ENCODE results near the gene LNP1. TPM values are rescaled to one million over a fixed set of nuclear protein-coding genes. Genes with fewer than 3 reads are reported as not detected.
"Not testable (repeated sequence)": the region's sequence is repeated elsewhere in the genome, so short reads cannot be mapped to it uniquely, and the experiment has no call there.

The LNP1 gene
- total RNA-seq, 1 experiment from 2014 or later, result 3.1 TPM

DNA sequence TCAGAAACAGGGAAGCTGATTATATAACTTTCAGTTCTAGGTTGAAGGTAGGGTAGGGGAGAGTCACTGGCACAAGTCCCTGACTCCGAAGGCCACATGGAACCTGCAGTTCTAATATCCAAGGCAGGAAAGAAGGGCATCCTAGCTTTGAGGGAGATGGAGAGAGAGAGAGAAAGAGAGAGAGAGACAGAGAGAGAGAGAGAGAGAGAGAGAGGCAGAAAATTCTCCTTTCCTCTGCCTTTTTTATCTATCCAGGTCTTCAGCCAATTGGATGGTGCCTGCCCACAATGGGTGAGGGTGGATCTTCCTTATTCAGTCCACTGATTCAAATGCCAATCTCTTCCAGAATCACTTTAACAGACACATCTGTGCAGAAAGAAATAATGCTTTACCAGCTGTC lies 55.4 kb downstream of the LNP1 start:
- in situ Hi-C loops (cut with HindIII; ENCODE audit: low pct_unique_long_range_greater_than_20kb, low sequenced_read_pairs), result no loop called here
- no peak for DNase-seq (ENCODE audit: low read depth, low spot score)

DNA sequence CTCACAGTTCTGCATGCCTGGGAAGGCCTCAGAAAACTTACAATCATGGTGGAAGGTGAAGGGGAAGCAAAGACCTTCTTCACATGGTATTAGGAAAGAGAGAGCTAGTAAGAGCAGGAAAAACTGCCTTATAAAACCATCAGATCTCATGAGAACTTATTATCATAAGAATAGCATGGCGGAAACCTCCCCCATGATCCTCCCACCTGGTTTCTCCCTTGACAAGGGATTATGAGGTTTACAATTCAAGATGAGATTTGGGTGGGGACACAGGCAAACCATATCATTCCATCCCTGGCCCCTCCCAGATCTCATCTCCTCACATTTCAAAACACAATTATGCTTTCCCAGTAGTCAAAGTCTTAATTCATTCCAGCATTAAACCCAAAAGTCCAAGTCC lies 56.5 kb downstream of the LNP1 start:
- in situ Hi-C loops (cut with HindIII; ENCODE audit: low pct_unique_long_range_greater_than_20kb, low sequenced_read_pairs), result no loop called here
- no peak for DNase-seq (ENCODE audit: low read depth, low spot score)

DNA sequence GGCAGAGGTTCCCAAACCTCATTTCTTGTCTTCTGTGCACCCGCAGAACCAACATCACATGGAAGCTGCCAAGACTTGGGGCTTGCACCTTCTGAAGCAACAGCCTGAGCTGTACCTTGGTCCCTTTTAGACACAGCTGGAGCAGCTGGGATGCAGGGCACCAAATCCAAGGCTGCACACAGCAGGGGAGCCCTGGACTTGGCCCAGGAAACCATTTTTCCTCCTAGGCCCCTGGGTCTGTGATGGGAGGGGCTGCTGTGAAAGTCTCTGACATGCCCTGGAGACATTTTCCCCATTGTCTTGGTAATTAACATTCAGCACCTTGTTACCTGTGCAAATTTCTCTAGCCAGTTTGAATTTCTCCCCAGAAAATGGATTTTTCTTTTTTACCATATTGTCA lies 57.5 kb downstream of the LNP1 start:
- in situ Hi-C loops (cut with HindIII; ENCODE audit: low pct_unique_long_range_greater_than_20kb, low sequenced_read_pairs), result no loop called here
- no peak for DNase-seq (ENCODE audit: low read depth, low spot score)

DNA sequence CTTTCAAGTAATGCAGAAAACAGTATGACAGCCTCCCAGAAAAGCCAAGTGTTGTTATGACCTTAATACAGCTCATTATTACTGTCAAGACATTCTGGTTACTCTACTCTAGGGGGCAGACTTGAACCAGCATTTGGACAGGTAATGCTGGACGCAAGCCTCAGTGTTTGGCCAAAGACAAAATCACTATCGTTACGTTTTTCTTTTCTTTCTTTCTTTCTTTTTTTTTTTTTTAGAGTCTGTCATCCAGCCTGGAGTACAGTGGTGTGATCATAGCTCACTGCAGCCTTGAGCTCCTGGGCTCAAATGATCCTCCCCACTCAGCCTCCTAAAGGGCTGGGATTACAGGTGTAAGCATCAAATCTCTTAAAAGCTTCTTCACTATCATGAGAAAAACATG lies 61.7 kb downstream of the LNP1 start:
- in situ Hi-C loops (cut with HindIII; ENCODE audit: low pct_unique_long_range_greater_than_20kb, low sequenced_read_pairs), result no loop called here

DNA sequence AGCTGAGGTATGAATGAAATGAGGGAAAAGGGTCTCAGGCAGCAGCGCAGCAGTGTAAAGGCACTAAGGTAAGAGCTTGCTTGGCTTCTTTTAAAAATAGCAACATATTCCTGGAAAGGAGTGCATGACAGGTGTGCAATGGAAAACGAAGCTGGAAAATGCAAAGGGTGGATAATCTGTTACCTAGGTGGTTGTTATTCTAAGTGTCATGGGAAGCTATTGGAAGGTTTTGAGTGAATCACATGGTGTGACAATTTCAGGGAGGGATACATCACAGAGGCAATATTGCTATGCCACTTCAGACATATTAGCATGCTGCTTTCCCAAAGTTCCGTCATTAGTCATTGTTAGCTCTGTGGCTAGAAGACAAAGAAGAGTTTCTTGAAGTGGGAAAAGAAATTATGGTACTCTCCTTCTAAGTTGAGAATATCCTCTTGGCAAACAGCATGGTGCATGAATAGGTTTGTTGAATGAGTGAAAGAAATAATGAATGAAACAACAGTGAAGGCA lies 62.4 kb downstream of the LNP1 start:
- DNase-seq (ENCODE audit: low read depth, low spot score), result no peak
- in situ Hi-C loops (cut with HindIII; ENCODE audit: low pct_unique_long_range_greater_than_20kb, low sequenced_read_pairs), result no loop called here

More for the DNA sequence above, 61.7 kb downstream of the LNP1 start:
- peak; percentile 82 for DNase-seq (ENCODE audit: low read depth, low spot score)

DNA sequence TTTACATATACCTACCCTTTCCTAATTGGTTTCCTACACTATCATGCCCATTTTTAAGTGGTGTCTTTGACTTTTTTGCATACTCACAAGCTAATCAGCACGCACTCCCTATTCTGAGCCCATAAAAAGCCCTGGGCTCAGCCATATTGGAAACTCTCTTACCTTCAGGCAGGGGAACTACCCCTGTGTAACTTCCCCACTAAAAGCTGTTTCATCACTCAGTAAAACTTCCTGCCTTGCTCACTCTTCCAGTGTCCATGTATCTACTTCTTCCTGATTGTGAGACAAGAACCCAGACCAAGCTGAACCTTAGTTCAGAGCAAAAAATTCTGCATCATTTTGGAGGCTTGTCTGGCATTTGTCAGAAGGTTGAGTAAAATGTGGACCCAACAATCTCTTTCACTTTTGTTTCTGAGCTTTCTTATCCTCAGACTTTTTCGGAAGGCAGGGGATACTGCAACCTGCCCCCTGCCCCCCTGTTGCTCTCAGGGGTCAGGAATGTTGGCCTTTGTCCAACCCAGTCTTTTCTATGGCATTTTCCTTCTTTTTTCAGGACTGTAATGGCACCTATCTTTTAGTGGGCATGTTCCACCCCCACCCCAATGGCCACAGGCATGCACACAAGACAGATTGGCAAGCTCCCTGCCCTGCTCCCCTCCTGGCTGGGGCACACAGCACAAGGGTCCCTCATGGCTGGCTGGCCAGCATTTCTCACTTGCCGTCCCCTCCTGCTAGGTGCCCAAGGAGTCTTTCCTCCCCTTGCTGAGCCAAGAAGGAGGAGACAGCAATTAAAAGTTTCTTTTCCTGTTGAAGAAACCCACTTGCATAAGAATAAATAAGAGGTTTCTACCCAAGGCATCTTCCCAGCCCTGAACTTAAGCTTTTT lies 64.8 kb downstream of the LNP1 start:
- DNase-seq (ENCODE audit: low read depth, low spot score), result no peak
- in situ Hi-C loops (cut with HindIII; ENCODE audit: low pct_unique_long_range_greater_than_20kb, low sequenced_read_pairs), result no loop called here

DNA sequence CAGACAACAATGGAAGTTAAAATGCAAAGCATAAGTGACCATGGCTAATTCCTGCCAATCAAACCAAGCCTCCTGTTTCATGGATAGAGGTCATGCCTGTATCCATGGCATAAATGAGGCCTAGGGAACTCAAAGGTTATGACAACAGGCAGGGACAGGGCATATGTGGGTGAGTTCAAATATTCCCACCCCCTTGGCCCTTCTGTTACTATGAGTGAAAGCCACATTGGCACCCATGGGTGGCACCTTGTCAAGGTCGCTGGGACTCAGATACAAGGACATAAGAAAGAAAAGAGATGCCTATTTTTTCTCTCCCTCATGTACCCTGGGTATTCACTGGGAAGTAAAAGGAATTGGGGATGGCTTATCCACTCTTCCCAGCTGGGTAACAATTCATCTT lies 65.8 kb downstream of the LNP1 start:
- in situ Hi-C loops (cut with HindIII; ENCODE audit: low pct_unique_long_range_greater_than_20kb, low sequenced_read_pairs), result no loop called here
- DNase-seq (ENCODE audit: low read depth, low spot score), result no peak

DNA sequence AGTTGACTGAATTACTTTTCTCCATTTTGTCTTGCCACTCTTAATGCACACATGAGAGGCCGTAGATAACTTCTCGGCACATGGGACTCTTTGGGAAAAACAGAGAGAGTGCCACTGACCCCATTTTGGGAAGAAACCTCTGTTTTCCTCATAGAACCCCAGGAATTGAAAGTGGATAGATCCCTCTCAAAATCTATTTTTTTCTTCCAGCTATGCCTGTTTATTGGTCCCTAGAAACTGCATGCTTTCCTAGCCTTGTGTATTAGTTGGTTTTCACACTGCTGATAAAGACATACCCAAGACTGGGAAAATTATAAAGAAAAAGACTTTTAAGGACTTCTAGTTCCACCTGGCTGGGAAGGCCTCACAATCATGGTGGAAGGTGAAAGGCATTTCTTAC lies 67.3 kb downstream of the LNP1 start:
- DNase-seq (ENCODE audit: low read depth, low spot score), result no peak
- in situ Hi-C loops (cut with HindIII; ENCODE audit: low pct_unique_long_range_greater_than_20kb, low sequenced_read_pairs), result no loop called here

DNA sequence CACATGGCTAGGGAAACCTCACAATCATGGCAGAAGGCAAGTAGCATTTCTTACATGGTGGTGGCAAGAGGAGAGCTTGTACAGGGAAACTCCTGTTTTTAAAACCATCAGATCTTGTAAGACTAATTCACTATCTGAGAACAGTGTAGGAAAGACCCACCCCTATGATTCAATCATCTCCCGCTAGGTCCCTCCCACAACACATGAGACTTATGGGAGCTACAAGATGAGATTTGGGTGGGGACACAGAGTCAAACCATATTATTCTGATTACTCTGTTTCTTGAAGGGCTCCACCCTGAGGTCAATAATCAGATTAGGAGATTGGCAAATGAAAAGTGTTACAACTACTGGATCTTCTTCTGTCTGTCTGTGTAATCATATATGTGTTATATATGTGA lies 69.6 kb downstream of the LNP1 start:
- in situ Hi-C loops (cut with HindIII; ENCODE audit: low pct_unique_long_range_greater_than_20kb, low sequenced_read_pairs), result no loop called here
- DNase-seq (ENCODE audit: low read depth, low spot score), result no peak

DNA sequence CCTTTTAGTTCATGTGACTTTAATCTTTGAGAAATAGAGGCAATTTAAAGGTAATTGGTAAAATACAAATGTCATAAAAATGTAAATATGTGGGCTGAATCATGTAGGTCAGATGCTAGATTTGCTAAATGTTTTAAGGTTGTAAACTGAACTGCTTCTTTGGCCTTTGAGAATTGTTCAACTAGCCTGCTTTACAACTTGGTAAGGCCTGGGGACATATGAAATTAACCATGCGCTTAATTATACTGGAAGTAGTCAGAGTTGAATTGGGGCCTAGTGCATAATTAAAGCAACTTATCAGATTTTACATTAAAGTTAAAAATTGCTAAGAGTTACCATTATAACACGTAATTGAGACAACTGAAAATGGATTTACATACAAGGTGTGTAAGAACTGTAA lies 70.1 kb downstream of the LNP1 start:
- in situ Hi-C loops (cut with HindIII; ENCODE audit: low pct_unique_long_range_greater_than_20kb, low sequenced_read_pairs), result no loop called here
- DNase-seq (ENCODE audit: low read depth, low spot score), result no peak

DNA sequence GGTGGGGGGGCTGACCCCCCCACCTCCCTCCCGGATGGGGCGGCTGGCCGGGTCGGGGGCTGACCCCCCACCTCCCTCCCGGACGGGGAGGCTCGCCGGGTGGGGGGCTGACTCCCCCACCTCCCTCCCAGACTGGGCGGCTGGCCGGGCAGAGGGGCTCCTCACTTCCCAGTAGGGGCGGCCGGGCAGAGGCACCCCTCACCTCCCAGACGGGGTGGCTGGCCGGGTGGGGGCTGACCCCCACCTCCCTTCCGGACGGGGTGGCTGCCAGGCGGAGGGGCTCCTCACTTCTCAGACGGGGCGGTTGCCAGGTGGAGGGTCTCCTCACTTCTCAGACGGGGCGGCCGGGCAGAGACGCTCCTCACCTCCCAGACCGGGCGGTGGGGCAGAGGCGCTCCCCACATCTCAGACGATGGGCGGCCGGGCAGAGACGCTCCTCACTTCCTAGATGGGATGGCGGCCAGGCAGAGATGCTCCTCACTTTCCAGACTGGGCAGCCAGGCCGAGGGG lies 76.6 kb downstream of the LNP1 start:
- in situ Hi-C loops (cut with HindIII; ENCODE audit: low pct_unique_long_range_greater_than_20kb, low sequenced_read_pairs); DNase-seq (ENCODE audit: low read depth, low spot score): not testable (repeated sequence)

DNA sequence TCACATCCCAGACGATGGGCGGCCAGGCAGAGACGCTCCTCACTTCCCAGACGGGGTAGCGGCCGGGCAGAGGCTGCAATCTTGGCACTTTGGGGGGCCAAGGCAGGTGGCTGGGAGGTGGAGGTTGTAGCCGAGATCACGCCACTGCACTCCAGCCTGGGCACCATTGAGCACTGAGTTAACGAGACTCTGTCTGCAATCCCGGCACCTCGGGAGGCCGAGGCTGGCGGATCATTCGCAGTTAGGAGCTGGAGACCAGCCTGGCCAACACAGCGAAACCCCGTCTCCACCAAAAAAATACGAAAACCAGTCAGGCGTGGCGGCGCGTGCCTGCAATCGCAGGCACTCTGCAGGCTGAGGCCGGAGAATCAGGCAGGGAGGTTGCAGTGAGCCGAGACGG lies 77.2 kb downstream of the LNP1 start:
- DNase-seq (ENCODE audit: low read depth, low spot score); in situ Hi-C loops (cut with HindIII; ENCODE audit: low pct_unique_long_range_greater_than_20kb, low sequenced_read_pairs): not testable (repeated sequence)

DNA sequence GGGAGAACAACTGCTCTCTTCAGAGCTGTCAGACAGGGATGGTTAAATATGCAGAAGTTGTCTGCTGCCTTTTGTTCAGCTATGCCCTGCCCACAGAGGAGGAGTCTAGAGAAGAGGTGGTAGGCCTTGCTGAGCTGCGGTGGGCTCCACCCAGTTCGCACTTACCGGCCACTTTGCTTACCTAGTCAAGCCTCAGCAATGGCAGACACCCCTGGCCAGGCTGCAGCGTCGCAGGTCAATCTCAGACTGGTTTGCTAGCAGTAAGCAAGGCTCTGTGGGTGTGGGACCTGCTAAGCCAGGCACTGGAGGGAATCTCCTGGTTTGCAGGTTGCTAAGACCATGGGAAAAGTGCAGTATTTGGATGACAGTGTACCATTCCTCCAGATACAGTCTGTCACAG lies 78.7 kb downstream of the LNP1 start:
- in situ Hi-C loops (cut with HindIII; ENCODE audit: low pct_unique_long_range_greater_than_20kb, low sequenced_read_pairs), result no loop called here
- DNase-seq (ENCODE audit: low read depth, low spot score), result no peak

DNA sequence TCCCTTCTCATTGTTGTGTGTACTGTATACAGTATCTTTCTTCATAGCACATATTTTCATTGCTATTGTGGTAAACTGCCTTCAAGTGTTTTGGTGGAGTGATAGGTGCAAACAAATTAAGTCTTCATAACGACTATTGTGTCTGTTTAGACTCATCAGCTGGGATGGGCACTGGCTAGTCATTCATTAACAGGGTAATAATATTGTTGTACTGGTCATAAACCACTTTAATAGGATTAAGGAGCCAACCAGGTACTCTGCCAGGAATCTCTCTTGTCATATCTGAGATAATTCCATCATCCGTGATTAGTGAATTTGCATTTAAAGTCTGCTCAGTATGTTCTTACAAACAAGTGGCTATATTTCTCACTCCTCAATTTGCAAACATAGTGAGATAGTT lies 80.8 kb downstream of the LNP1 start:
- DNase-seq (ENCODE audit: low read depth, low spot score), result no peak
- in situ Hi-C loops (cut with HindIII; ENCODE audit: low pct_unique_long_range_greater_than_20kb, low sequenced_read_pairs), result no loop called here

DNA sequence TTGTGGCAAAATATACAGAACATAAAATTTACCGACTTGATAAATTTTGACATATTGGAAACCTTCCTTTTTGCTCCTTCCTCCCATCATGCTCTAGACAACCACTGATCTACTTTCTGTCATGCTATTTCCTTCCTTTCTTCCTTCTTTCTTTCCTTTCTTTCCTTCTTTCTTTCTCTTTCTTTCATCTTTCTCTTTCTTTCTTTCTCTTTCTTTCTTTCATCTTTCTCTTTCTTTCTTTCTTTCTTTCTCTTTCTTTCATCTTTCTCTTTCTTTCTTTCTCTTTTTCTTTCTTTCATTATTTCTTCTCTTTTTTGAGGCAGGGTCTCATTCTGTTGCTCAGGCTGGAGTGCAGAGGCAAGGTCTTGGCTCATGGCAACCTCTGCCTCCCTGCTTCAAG lies 82.2 kb downstream of the LNP1 start:
- in situ Hi-C loops (cut with HindIII; ENCODE audit: low pct_unique_long_range_greater_than_20kb, low sequenced_read_pairs), result no loop called here
- DNase-seq (ENCODE audit: low read depth, low spot score), result no peak

DNA sequence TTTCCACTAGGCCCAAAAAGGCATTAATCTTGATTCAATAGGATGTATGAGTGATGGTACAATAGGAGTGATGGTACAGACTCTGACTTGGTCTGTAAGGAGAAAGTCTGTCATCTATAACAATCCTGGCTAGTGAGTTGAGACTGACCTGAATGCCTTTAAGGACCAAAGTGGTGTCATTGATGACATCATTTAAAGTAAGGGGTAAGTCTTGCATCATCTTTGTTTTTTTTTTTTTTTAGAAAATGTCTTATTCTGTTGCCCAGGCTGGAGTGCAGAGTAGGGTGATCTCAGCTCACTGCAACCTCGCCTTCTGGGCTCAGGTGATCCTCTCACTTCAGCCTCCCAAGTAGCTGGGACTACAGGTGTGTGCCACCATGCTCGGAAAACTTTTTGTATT lies 85.5 kb downstream of the LNP1 start:
- no peak for DNase-seq (ENCODE audit: low read depth, low spot score)
- in situ Hi-C loops (cut with HindIII; ENCODE audit: low pct_unique_long_range_greater_than_20kb, low sequenced_read_pairs), result no loop called here

DNA sequence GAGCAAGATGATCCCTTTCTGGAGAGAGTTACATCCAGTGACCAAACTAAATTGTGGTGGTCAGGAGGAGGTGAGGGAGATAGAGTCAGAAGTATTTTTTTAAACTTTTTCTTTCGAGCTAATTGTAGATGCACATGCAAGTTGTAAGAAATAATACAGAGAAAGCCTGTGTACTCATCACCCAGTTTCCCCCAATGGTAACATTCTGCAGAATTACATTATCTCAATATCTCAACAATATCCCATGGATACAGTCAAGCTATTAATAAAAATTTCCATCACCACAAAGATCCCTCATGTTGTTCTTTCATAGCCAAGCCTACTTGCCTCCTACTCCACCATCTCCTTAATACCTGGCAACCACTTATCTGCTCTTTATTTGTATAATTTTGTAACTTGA lies 87.8 kb downstream of the LNP1 start:
- DNase-seq (ENCODE audit: low read depth, low spot score), result no peak
- in situ Hi-C loops (cut with HindIII; ENCODE audit: low pct_unique_long_range_greater_than_20kb, low sequenced_read_pairs), result no loop called here

DNA sequence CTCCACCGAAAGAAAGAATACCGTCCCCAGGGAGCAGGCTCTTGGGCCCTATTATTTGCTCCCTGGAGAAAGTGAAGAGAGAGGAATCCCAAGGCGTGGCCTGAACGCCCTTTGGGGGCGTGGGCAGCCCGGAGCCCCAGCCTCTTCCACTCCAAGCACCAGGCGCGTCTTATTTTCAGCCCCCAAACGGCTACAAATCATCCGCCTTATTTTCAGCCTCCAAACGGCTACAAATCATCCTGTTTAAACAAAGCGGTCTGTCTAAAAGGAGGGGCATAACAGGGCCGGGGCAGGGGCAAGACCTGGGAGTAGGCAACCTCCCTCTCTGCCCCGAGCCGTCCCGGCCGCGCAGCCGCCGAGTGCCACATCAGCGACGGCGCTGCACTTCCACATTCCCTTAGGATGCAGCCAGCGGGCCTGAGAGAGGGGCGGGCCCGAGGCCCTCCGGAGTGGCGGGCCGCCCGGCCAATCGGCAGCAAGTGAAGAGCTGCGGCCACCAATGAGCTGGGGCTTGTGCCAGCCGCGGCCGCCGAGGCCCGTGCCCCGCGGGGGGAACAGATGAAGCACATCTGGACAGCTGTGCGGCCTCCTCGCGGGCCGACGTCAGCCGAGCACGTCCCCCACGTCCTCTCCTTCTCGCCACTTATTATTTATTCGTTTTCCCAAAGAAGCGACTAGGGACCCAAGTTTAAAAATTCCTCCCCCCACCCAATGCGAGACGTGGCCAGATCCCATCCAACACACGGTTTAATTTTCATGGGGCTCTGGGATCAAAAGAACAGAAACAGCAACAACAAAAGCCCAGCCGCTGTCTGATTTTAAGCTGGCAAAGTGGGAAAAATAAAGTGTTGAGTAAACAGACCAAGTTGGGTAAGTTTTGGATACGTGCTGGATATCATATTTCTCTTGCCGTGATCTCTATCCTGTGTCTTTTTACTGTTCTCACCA lies 91.0 kb downstream of the LNP1 start, which contains the start of gene TMEM45A:
Gene TMEM45A, plus strand, starts transcription at position 561 of the 948 bp plus-strand sequence. CDS start 62,593 bp downstream, outside the sequence.
- in situ Hi-C loops (cut with HindIII; ENCODE audit: low pct_unique_long_range_greater_than_20kb, low sequenced_read_pairs), result no loop called here

More for the DNA sequence above, 91.0 kb downstream of the LNP1 start, which contains the start of gene TMEM45A:
- peak; percentile 93 for DNase-seq (ENCODE audit: low read depth, low spot score)
